HCT116 (cell line): ENCODE results near the gene ITGAL. TPM values are rescaled to one million over a fixed set of nuclear protein-coding genes. Genes with fewer than 3 reads are reported as not detected.

Source experiments
- ATAC-seq: fragments of 200-7000 bp; cut with Tn5 transposase; 2 replicates; pipeline ENCODE4 v1.9.1; 2020; ENCODE audit warnings: mild to moderate bottlenecking, moderate library complexity
- BruUV-seq: library from RNA; stranded (reverse); fragments of 400-500 nt; replicated peaks from 2 replicates; lab custom pipeline; 2021; lab: Mats Ljungman, UMichigan
- CTCF ChIA-PET: fragments of 300-600 bp; sonication (Branson Sonifier 250); formaldehyde crosslinking; loops from one replicate; lab custom pipeline; 2021; ENCODE audit warnings: antibody characterized with exemption; lab: Charles Lee
- POLR2A ChIA-PET: fragments of 300-600, 350-600 bp; sonication (Branson Sonifier 250); formaldehyde crosslinking; loops from one replicate; lab custom pipeline; 2021; ENCODE audit warnings: antibody characterized with exemption; lab: Charles Lee
- RAD21 ChIA-PET, 2 experiments: fragments of 300-600 bp; sonication (Branson Sonifier 250); formaldehyde crosslinking; loops; one replicate each; lab custom pipeline; 2023; ENCODE audit warnings: low total read pairs in 2 of 2; ENCODE audit not compliant: uncharacterized antibody in 2 of 2, unreplicated experiment in 2 of 2, low non-redundant PET in 1 of 2; lab: Charles Lee
- DNase-seq: peaks from one replicate; pipeline ENCODE4 v3.0.0-alpha.2; 2010; ENCODE audit warnings: low read depth, low spot score
- H2AFZ ChIP-seq: fragments of 200-600 bp; shearing (Covaris generic), sonication (generic); 2 replicates; pipeline ENCODE4 v1.6.1; 2017; ENCODE audit warnings: low read depth, mixed run types, mixed read lengths, antibody characterized with exemption, low read length; ENCODE audit not compliant: poor library complexity, severe bottlenecking
- H3K27ac ChIP-seq: 2 replicates; pipeline ENCODE4 v1.5.1; 2012; ENCODE audit warnings: low read depth, low read length
- H3K27me3 ChIP-seq: fragments of 200-600 bp; sonication (generic); 2 replicates; pipeline ENCODE4 v1.6.1; 2016; ENCODE audit warnings: mixed run types, low read length, mixed read lengths; ENCODE audit not compliant: insufficient read depth
- H3K36me3 ChIP-seq, 2 experiments: fragments of 200-500 bp in 1 of 2; fragments of 200-600 bp in 1 of 2; sonication (Bioruptor generic) in 1 of 2; sonication (generic) in 1 of 2; 2 replicates each; pipeline versions ENCODE4 v1.5.1 to v1.6.1; 2014 to 2016; ENCODE audit warnings: low read length in 2 of 2, inconsistent platforms in 1 of 2, mixed read lengths in 1 of 2, mixed run types in 1 of 2; ENCODE audit not compliant: insufficient read depth in 2 of 2, control insufficient read depth in 1 of 2
- H3K4me1 ChIP-seq, 2 experiments: fragments of 200-600 bp in 1 of 2; sonication (generic) in 1 of 2; 2 replicates each; pipeline versions ENCODE4 v1.5.1 to v1.6.1; 2012 to 2017; ENCODE audit warnings: low read length in 2 of 2, inconsistent platforms in 1 of 2, mild to moderate bottlenecking in 1 of 2, mixed read lengths in 1 of 2, mixed run types in 1 of 2, moderate library complexity in 1 of 2; ENCODE audit not compliant: insufficient read depth in 2 of 2, control insufficient read depth in 1 of 2
- H3K4me2 ChIP-seq: fragments of 200-600 bp; sonication (generic); 2 replicates; pipeline ENCODE4 v1.6.1; 2017; ENCODE audit warnings: mixed run types, low read length, mixed read lengths
- H3K4me3 ChIP-seq, 2 experiments: fragments of 200-600 bp in 1 of 2; sonication (generic) in 1 of 2; replicated peaks in 1 of 2; 2 replicates each; pipeline ENCODE4 v1.5.1; 2011 to 2016; ENCODE audit warnings: low read length in 2 of 2, control low read depth in 1 of 2, low read depth in 1 of 2, mild to moderate bottlenecking in 1 of 2, mixed read lengths in 1 of 2, mixed run types in 1 of 2
- H3K79me2 ChIP-seq: fragments of 200-600 bp; sonication (generic); 2 replicates; pipeline ENCODE4 v1.6.1; 2017; ENCODE audit warnings: mild to moderate bottlenecking, mixed run types, low read length, moderate library complexity, mixed read lengths; ENCODE audit not compliant: insufficient read depth
- H3K9ac ChIP-seq: fragments of 200-600 bp; sonication (generic); 2 replicates; pipeline ENCODE4 v1.6.1; 2016; ENCODE audit warnings: low read length, mixed read lengths
- H3K9me2 ChIP-seq: fragments of 200-600 bp; sonication (generic), shearing (Covaris generic); 2 replicates; pipeline ENCODE4 v1.6.1; 2017; ENCODE audit warnings: mixed run types, mild to moderate bottlenecking, moderate library complexity; ENCODE audit not compliant: insufficient read depth
- H3K9me3 ChIP-seq, 2 experiments: fragments of 200-500 bp in 1 of 2; fragments of 200-600 bp in 1 of 2; sonication (Bioruptor generic) in 1 of 2; sonication (generic) in 1 of 2; 2 replicates each; pipeline ENCODE4 v1.6.1; 2014 to 2017; ENCODE audit warnings: low read length in 2 of 2, mixed read lengths in 2 of 2, inconsistent platforms in 1 of 2, low read depth in 1 of 2, mild to moderate bottlenecking in 1 of 2, mixed run types in 1 of 2, moderate library complexity in 1 of 2; ENCODE audit not compliant: control insufficient read depth in 1 of 2, insufficient read depth in 1 of 2
- H4K20me1 ChIP-seq: fragments of 200-600 bp; sonication (generic), shearing (Covaris generic); 2 replicates; pipeline ENCODE4 v1.6.1; 2017; ENCODE audit warnings: mixed run types, mild to moderate bottlenecking, moderate library complexity; ENCODE audit not compliant: insufficient read depth
- CBX3 ChIP-seq: IDR thresholded peaks from 2 replicates; pipeline ENCODE4 v1.6.1; 2012; ENCODE audit warnings: low read depth
- EGR1 ChIP-seq: IDR thresholded peaks from 2 replicates; pipeline ENCODE4 v1.6.1; 2012; ENCODE audit warnings: low read depth
- EZH2 ChIP-seq: fragments of 200-600 bp; sonication (generic); IDR thresholded peaks from 2 replicates; pipeline ENCODE4 v1.6.1; 2017; ENCODE audit warnings: antibody characterized with exemption, mixed run types
- EZH2phosphoT487 ChIP-seq: fragments of 200-600 bp; IDR thresholded peaks from 2 replicates; pipeline ENCODE4 v1.6.1; 2018; ENCODE audit warnings: antibody characterized with exemption, borderline replicate concordance
- JUND ChIP-seq: IDR thresholded peaks from 2 replicates; pipeline ENCODE4 v1.6.1; 2012
- POLR2A ChIP-seq: IDR thresholded peaks from 2 replicates; pipeline ENCODE4 v1.7.0; 2011; ENCODE audit warnings: borderline replicate concordance; ENCODE audit not compliant: insufficient read depth, insufficient read length; ENCODE audit errors: extremely low read depth
- SIN3A ChIP-seq: IDR thresholded peaks from 2 replicates; pipeline ENCODE4 v1.6.1; 2012; ENCODE audit warnings: low read depth
- TCF7L2 ChIP-seq: IDR thresholded peaks from 2 replicates; pipeline ENCODE4 v1.7.0; 2011; ENCODE audit warnings: borderline replicate concordance, inconsistent platforms; ENCODE audit not compliant: insufficient read depth, insufficient read length; ENCODE audit errors: extremely low read depth
- YY1 ChIP-seq: IDR thresholded peaks from 2 replicates; pipeline ENCODE4 v1.6.1; 2011; ENCODE audit warnings: low read length, low read depth, moderate library complexity, mild to moderate bottlenecking; ENCODE audit not compliant: insufficient replicate concordance; ENCODE audit errors: extremely low read depth
- ZNF274 ChIP-seq: fragments of 200-500 bp; sonication (Bioruptor generic); IDR thresholded peaks from 2 replicates; pipeline ENCODE4 v1.6.1; 2014; ENCODE audit warnings: mild to moderate bottlenecking, low read depth, low read length, inconsistent platforms
- intact Hi-C: fragments of 100-400 bp; cut with micrococcal nuclease; formaldehyde crosslinking; loops from 2 replicates; pipeline ENCODE4 v1.10.0; 2022
- total RNA-seq: library from RNA; stranded (reverse); gene quantifications from one replicate; pipeline ENCODE4 v1.2.1, GENCODE V29; 2021; ENCODE audit not compliant: unreplicated experiment
- TF ChIP-seq, protein P1 (sequence below): IDR thresholded peaks from 2 replicates; pipeline ENCODE4 v1.6.1; 2012
- TF ChIP-seq, protein P2 (sequence below), 3 experiments: fragments of 200-600 bp in 1 of 3; sonication (generic) in 1 of 3; IDR thresholded peaks in 2 of 3; conservative IDR thresholded peaks in 1 of 3; 2 replicates each; pipeline ENCODE4 v1.5.1; 2012 to 2017; ENCODE audit warnings: low read depth in 2 of 3, low read length in 2 of 3, antibody characterized with exemption in 1 of 3, borderline replicate concordance in 1 of 3, control low read depth in 1 of 3, mild to moderate bottlenecking in 1 of 3, mixed read lengths in 1 of 3, mixed run types in 1 of 3, moderate library complexity in 1 of 3; ENCODE audit not compliant: insufficient read depth in 1 of 3

Gene ITGAL
- total RNA-seq, 1 experiment from 2014 or later, result 1.4 TPM

DNA sequence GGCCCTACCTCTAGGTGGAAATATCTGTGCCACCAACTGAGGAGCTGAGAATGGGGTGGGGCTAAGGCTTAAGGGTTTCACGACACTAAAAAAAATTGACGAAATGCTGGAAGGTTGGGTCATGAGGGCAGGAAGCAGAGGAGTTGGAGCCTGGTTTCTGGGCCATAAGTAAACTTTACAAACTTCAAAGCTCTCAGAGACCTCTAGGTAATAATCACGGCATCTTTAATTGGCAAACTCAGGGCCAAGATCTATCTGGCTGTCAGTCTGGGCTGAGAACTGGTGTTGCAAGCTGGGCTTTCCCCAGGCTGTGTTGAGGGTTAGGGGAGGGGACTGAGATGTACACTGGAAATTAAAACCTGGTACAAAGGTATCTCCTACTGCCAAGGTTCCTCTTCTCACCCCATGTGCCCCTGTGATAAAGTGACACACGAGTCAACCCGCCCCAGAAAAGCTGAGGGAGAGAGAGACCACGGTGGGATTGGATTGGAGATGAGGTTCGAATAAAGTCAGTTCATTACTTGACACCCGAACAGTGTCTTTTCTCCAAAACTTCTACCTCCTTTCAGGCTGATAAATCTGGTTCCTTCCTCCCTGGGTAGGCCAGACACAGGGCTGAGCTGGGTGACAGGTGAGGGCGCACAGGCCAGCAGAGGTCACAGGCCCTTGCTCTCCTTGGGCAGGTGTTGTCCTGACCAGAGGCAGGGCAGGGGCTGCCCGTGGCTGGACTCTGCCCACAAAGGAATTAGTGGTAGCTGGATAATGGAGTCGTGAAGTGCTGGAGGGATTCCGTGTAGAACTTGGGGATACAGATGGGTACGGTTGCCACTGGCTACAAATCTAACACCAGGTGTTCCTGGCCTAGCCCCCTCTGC lies 57.9 kb downstream of the ITGAL start:
- Histone ChIP-seq H3K9me3 (no peaks in the 10 kb centered on the region), H3K4me2 (no peak overlapping the region), H4K20me1 (no peaks in the 10 kb centered on the region)
- TF ChIP-seq, protein P1, sequence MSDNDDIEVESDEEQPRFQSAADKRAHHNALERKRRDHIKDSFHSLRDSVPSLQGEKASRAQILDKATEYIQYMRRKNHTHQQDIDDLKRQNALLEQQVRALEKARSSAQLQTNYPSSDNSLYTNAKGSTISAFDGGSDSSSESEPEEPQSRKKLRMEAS, result no peak
- TF ChIP-seq POLR2A (no peak), SIN3A (no peak), EGR1 (no peak), CBX3 (no peak), EZH2phosphoT487 (no peak), EZH2 (no peak), TCF7L2 (no peak), JUND (no peak), ZNF274 (no peak), YY1 (no peak)
- TF ChIP-seq, protein P2, sequence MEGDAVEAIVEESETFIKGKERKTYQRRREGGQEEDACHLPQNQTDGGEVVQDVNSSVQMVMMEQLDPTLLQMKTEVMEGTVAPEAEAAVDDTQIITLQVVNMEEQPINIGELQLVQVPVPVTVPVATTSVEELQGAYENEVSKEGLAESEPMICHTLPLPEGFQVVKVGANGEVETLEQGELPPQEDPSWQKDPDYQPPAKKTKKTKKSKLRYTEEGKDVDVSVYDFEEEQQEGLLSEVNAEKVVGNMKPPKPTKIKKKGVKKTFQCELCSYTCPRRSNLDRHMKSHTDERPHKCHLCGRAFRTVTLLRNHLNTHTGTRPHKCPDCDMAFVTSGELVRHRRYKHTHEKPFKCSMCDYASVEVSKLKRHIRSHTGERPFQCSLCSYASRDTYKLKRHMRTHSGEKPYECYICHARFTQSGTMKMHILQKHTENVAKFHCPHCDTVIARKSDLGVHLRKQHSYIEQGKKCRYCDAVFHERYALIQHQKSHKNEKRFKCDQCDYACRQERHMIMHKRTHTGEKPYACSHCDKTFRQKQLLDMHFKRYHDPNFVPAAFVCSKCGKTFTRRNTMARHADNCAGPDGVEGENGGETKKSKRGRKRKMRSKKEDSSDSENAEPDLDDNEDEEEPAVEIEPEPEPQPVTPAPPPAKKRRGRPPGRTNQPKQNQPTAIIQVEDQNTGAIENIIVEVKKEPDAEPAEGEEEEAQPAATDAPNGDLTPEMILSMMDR (IDR thresholded peaks at IDR 0.05 in 2 of 3, conservative IDR thresholded peaks at IDR 0.05 in 1 of 3; ENCODE audit: borderline replicate concordance in 1 of 3, insufficient read depth in 1 of 3, low read depth in 2 of 3, low read length in 2 of 3), result no peak
- TF ChIP-seq, all 23 proteins: peak for 0
- intact Hi-C loops, result no loop called here
- Histone ChIP-seq H3K4me1 (peaks cover 9 to 43% of the 10 kb centered on the region in 2 experiments), H3K27ac (no peak overlapping the region), H3K79me2 (peaks cover 8% of the 10 kb centered on the region), H3K4me3 (no peak overlapping the region), H3K9me2 (no peaks in the 10 kb centered on the region), H2AFZ (no peak overlapping the region), H3K9ac (no peak overlapping the region), H3K27me3 (no peaks in the 10 kb centered on the region), H3K36me3 (no peaks in the 10 kb centered on the region)
- ChIA-PET CTCF (no interaction called here), RAD21 (no interaction called here), POLR2A (no interaction called here)
- BruUV-seq, result no TSS peak
- no peak for ATAC-seq
- DNase-seq, result no peak
